ENCODE measurements around the gene PLCH1. TPM values are rescaled to one million over a fixed set of nuclear protein-coding genes. Genes with fewer than 3 reads are reported as not detected.
A peak's percentile ranks its signal among the peaks of the same experiment; 100 is the strongest.

PLCH1 gene
- total RNA-seq, 1 donor, result 0.36 TPM

DNA sequence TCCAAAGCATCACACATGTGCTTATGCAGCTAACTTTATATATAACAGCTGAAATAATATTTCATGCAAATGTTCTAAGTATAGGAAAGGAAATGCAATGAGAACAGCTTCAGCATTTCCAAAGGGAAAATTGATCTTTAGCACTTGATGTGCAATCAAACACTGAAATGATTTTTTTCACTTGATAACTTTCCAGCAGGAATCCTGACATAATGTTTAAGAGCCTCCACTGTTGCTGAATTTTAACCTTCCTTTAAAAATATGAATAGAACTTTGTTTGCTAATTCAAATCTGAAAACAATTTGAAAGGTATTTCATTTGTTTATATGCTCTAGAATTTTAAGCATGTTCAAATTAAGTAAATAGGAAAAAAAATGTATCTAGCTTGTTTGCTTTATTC is 354.5 kb downstream of the PLCH1 start:
- Histone ChIP-seq H3K4me2 (ENCODE audit: insufficient read depth, low read length) (no peak overlapping the region), H4K20me1 (ENCODE audit: insufficient read depth, low read length) (no peaks in the 10 kb centered on the region), H2AFZ (ENCODE audit: low read length) (no peak overlapping the region), H3K9me3 (ENCODE audit: low read depth, low read length) (no peaks in the 10 kb centered on the region), H3K36me3 (ENCODE audit: insufficient read depth, low read length) (no peaks in the 10 kb centered on the region), H3K4me3 (ENCODE audit: insufficient read depth, low read length) (no peak overlapping the region), H3K27me3 (ENCODE audit: insufficient read depth, low read length) (no peaks in the 10 kb centered on the region), H3K27ac (ENCODE audit: low read depth, low read length) (peak overlapping the region; percentile 79), H3K79me2 (ENCODE audit: insufficient read depth, low read length) (no peaks in the 10 kb centered on the region), H3K4me1 (ENCODE audit: insufficient read depth, low read length) (peaks cover 15% of the 10 kb centered on the region)
- TF ChIP-seq, protein P1, sequence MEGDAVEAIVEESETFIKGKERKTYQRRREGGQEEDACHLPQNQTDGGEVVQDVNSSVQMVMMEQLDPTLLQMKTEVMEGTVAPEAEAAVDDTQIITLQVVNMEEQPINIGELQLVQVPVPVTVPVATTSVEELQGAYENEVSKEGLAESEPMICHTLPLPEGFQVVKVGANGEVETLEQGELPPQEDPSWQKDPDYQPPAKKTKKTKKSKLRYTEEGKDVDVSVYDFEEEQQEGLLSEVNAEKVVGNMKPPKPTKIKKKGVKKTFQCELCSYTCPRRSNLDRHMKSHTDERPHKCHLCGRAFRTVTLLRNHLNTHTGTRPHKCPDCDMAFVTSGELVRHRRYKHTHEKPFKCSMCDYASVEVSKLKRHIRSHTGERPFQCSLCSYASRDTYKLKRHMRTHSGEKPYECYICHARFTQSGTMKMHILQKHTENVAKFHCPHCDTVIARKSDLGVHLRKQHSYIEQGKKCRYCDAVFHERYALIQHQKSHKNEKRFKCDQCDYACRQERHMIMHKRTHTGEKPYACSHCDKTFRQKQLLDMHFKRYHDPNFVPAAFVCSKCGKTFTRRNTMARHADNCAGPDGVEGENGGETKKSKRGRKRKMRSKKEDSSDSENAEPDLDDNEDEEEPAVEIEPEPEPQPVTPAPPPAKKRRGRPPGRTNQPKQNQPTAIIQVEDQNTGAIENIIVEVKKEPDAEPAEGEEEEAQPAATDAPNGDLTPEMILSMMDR (IDR thresholded peaks at IDR 0.05; ENCODE audit: extremely low read depth, low read depth, low read length), result no peak
- no peak for DNase-seq (ENCODE audit: insufficient read length, low spot score, missing footprints)

DNA sequence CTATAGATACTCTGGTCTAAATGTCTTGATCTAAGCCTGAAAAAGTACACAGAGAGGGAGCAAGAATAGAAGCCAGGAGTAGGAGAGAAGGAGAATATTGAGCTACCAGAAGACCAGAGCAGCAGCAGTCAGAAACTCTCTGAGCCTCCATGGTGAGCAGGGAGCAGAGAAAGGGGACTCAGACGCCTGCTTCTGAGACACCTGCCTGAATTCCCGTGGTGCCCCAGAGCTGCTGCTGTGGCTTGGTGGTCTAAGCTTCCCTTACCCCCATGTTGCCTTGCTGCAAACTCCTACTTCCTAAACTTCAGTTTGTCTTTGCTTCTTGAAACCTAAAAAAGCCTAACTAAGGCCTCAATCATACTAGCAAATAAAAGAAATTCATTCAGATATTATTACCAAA is 356.5 kb downstream of the PLCH1 start:
- Histone ChIP-seq H3K36me3 (ENCODE audit: insufficient read depth, low read length) (no peaks in the 10 kb centered on the region), H3K4me2 (ENCODE audit: insufficient read depth, low read length) (no peak overlapping the region), H3K79me2 (ENCODE audit: insufficient read depth, low read length) (no peaks in the 10 kb centered on the region), H2AFZ (ENCODE audit: low read length) (no peak overlapping the region), H3K4me3 (ENCODE audit: insufficient read depth, low read length) (no peak overlapping the region), H3K9me3 (ENCODE audit: low read depth, low read length) (no peaks in the 10 kb centered on the region), H3K27me3 (ENCODE audit: insufficient read depth, low read length) (no peaks in the 10 kb centered on the region), H4K20me1 (ENCODE audit: insufficient read depth, low read length) (no peaks in the 10 kb centered on the region), H3K27ac (ENCODE audit: low read depth, low read length) (no peak overlapping the region), H3K4me1 (ENCODE audit: insufficient read depth, low read length) (peaks cover 15% of the 10 kb centered on the region)
- TF ChIP-seq, protein P1 (IDR thresholded peaks at IDR 0.05; ENCODE audit: extremely low read depth, low read depth, low read length), result no peak
- no peak for DNase-seq (ENCODE audit: insufficient read length, low spot score, missing footprints)

DNA sequence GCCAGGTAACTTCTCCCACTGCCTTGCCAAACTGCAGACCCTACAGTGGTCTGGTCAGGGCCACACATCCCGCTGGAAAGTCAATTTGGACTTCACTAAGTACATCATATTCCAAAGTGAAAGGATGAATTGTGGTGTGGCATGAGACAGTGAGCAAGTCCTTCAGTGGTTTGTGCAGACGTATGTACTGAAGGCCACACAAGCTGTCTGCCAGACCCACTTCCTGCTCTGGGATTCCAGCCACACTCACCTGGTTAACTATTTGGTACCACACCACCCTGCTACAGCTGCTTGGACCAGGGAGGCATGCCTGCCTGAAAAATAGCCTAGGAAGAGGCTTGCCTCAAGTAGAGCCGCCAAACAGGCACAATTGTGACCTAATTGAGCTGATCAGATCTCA is 357.3 kb downstream of the PLCH1 start:
- no peaks in the 10 kb centered on the region for H3K27me3 ChIP-seq (ENCODE audit: insufficient read depth, low read length)
- H3K4me2 ChIP-seq (ENCODE audit: insufficient read depth, low read length), result no peak overlapping the region
- H3K4me3 ChIP-seq (ENCODE audit: insufficient read depth, low read length), result no peak overlapping the region
- DNase-seq (ENCODE audit: insufficient read length, low spot score, missing footprints), result no peak
- TF ChIP-seq, protein P1 (IDR thresholded peaks at IDR 0.05; ENCODE audit: extremely low read depth, low read depth, low read length), result no peak
- no peak overlapping the region for H3K27ac ChIP-seq (ENCODE audit: low read depth, low read length)
- H3K4me1 ChIP-seq (ENCODE audit: insufficient read depth, low read length), result peaks cover 15% of the 10 kb centered on the region
- peak overlapping the region; percentile 28 for H2AFZ ChIP-seq (ENCODE audit: low read length)
- H3K36me3 ChIP-seq (ENCODE audit: insufficient read depth, low read length), result no peaks in the 10 kb centered on the region
- no peaks in the 10 kb centered on the region for H3K79me2 ChIP-seq (ENCODE audit: insufficient read depth, low read length)
- H3K9me3 ChIP-seq (ENCODE audit: low read depth, low read length), result no peaks in the 10 kb centered on the region
- H4K20me1 ChIP-seq (ENCODE audit: insufficient read depth, low read length), result no peaks in the 10 kb centered on the region

DNA sequence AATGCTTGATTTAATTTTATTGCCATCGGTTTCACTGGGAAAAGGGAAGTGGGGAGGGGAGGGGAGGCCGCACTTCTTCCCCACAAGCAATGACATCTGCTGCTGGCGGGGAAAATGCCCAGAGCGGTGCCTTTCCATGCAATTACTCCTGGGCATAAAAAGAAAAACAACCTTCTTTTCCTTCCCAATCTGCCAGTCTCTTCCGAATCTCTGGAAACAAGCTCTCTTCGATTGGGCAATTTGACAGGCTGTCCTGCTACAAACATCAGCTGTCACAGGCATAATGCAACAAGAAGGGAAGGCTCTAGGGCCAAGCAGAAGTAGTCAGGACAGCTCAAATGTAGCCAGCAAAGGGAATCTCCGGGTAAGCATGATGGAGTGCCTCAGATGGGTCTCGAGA is 358.0 kb downstream of the PLCH1 start:
- no peak overlapping the region for H3K27ac ChIP-seq (ENCODE audit: low read depth, low read length)
- H3K36me3 ChIP-seq (ENCODE audit: insufficient read depth, low read length), result no peaks in the 10 kb centered on the region
- no peak overlapping the region for H2AFZ ChIP-seq (ENCODE audit: low read length)
- no peak overlapping the region for H3K4me3 ChIP-seq (ENCODE audit: insufficient read depth, low read length)
- no peaks in the 10 kb centered on the region for H4K20me1 ChIP-seq (ENCODE audit: insufficient read depth, low read length)
- no peaks in the 10 kb centered on the region for H3K9me3 ChIP-seq (ENCODE audit: low read depth, low read length)
- no peak for DNase-seq (ENCODE audit: insufficient read length, low spot score, missing footprints)
- H3K4me2 ChIP-seq (ENCODE audit: insufficient read depth, low read length), result no peak overlapping the region
- TF ChIP-seq, protein P1 (IDR thresholded peaks at IDR 0.05; ENCODE audit: extremely low read depth, low read depth, low read length), result no peak
- H3K4me1 ChIP-seq (ENCODE audit: insufficient read depth, low read length), result peaks cover 11% of the 10 kb centered on the region
- H3K27me3 ChIP-seq (ENCODE audit: insufficient read depth, low read length), result no peaks in the 10 kb centered on the region
- no peaks in the 10 kb centered on the region for H3K79me2 ChIP-seq (ENCODE audit: insufficient read depth, low read length)
